Measurements from ENCODE around the gene KANK3.

- TF ChIP-seq, protein P1, sequence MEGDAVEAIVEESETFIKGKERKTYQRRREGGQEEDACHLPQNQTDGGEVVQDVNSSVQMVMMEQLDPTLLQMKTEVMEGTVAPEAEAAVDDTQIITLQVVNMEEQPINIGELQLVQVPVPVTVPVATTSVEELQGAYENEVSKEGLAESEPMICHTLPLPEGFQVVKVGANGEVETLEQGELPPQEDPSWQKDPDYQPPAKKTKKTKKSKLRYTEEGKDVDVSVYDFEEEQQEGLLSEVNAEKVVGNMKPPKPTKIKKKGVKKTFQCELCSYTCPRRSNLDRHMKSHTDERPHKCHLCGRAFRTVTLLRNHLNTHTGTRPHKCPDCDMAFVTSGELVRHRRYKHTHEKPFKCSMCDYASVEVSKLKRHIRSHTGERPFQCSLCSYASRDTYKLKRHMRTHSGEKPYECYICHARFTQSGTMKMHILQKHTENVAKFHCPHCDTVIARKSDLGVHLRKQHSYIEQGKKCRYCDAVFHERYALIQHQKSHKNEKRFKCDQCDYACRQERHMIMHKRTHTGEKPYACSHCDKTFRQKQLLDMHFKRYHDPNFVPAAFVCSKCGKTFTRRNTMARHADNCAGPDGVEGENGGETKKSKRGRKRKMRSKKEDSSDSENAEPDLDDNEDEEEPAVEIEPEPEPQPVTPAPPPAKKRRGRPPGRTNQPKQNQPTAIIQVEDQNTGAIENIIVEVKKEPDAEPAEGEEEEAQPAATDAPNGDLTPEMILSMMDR (optimal IDR thresholded peaks at IDR 0.05 in 1 of 3, IDR thresholded peaks at IDR 0.05 in 1 of 3, conservative IDR thresholded peaks at IDR 0.05 in 1 of 3; ENCODE audit: extremely low read depth in 1 of 3, insufficient read depth in 2 of 3, low read length in 3 of 3): no peak
- TF ChIP-seq EZH2 (IDR thresholded peaks at IDR 0.05; ENCODE audit: low read length): no peak
Observed at GRCh38 chr19:8323781-8324185, 19.3 kb downstream of the KANK3 start.

All from keratinocyte (primary cell).